GM18498 (cell line): Measurements from ENCODE around the gene SIVA1.
A peak's percentile ranks its signal among the peaks of the same experiment; 100 is the strongest.

ENCODE experiments used
- ATAC-seq: cut with Tn5 transposase; IDR thresholded peaks from one replicate; pipeline ENCODE4 v1.9.1; 2021; ENCODE audit warnings: mild to moderate bottlenecking, moderate library complexity; ENCODE audit not compliant: unreplicated experiment

SIVA1 gene, protein sequence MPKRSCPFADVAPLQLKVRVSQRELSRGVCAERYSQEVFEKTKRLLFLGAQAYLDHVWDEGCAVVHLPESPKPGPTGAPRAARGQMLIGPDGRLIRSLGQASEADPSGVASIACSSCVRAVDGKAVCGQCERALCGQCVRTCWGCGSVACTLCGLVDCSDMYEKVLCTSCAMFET

DNA sequence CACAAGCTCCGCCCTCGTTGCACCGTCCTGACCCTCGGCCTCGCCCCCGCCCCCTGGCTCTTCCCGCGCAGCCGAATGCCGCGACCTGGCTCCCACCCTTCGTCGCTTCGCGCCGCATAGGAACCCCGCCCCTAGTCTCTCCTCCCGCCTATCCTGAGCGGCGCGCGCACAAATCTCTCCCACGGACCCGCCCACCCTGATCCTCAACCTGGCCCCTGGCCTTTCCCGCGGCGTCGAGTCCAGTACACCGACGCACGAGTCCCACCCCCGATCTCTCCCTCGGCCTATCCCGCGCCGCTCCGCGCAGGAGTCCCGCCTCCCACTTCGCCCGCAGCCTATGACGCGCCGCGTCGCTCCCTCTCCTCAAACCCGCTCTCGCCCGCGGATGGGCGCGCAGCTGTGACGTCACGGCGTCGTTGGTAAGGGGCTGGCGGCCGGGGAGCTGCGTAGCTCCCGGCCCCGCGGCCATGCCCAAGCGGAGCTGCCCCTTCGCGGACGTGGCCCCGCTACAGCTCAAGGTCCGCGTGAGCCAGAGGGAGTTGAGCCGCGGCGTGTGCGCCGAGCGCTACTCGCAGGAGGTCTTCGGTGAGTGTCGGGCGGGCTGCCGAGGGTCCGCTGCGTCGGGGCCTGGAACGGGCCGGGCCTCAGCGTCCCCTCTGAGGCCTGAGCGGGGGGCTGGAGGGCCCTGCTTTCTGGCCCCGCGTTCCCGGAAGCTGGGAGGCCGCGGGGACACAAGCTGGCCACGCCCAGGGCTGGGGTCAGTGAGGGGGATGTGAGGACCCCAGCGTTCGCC, at the start of gene SIVA1:
Gene SIVA1 (plus strand): TSS at position 413 of the 793 bp plus-strand sequence. CDS start 55 bp downstream, at position 468.
- ATAC-seq = peak; percentile 87

DNA sequence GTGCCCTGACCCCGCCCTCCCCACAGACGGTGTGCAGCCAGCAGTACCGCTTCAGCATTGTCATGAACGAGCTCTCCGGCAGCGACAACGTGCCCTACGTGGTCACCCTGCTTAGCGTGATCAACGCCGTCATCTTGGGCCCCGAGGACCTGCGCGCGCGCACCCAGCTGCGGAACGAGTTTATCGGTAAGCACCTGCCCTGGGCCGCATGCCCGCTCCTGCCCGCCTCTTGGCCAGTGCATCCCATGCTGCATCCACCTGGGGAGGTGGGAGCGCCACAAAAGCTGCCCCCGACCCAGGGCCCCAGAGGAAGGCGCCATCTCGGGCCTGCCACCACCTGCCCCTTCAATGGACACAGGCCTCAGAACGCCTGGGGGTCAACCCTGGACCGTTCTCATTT, 49.7 kb upstream of the SIVA1 start:
- no peak for ATAC-seq

DNA sequence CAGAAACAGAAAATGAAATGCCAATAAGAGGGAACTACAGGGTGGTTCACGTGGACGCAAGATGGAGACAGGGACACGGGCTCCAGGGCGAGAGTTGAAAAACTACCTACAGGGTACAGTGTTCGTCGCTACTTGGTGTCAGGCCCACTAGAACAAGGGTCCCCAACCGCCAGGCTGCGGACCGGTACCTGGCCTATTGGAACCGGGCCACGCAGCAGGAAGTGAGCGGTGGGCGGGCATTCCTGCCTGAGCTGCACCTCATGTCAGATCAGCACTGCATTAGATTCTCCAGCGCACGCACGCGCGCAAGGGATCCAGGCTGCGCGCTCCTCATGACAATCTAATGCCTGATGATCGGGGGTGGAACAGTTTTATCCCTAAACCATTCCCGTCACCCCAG, 48.7 kb upstream of the SIVA1 start:
- ATAC-seq = no peak

DNA sequence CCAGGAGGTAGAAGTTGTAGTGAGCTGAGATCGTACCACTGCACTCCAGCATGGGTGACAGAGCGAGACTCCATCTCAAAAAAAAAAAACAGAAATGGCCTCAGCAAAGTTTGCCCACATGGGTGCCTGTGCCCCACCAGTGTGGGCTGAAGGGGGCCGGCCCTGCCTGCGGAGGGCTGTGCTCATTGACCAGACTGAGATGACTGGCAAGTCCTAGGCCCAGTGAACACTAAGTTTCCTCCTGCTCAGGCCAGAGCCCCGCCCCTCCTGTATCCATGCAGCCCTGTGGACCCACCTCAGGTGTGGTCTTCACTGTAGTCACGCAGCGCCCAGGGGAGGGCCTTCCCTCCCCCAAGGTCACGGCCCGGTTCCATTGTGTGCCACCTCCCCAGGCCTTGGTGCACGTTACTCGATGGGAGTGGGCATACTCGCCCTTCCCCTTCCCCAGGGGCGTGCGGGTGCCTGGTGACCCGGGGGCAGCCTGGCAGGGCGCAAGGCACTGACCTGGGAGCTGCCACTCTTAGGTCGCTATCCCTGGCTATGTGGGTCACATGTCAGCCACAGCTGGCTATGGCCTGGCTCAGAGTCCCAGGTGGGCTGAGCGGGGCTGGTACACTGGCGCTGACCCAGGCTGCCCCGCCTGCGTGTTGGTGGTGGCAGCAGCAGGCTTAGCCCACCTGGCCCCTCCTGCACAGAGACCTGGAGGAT, 47.5 kb upstream of the SIVA1 start:
- no peak for ATAC-seq

DNA sequence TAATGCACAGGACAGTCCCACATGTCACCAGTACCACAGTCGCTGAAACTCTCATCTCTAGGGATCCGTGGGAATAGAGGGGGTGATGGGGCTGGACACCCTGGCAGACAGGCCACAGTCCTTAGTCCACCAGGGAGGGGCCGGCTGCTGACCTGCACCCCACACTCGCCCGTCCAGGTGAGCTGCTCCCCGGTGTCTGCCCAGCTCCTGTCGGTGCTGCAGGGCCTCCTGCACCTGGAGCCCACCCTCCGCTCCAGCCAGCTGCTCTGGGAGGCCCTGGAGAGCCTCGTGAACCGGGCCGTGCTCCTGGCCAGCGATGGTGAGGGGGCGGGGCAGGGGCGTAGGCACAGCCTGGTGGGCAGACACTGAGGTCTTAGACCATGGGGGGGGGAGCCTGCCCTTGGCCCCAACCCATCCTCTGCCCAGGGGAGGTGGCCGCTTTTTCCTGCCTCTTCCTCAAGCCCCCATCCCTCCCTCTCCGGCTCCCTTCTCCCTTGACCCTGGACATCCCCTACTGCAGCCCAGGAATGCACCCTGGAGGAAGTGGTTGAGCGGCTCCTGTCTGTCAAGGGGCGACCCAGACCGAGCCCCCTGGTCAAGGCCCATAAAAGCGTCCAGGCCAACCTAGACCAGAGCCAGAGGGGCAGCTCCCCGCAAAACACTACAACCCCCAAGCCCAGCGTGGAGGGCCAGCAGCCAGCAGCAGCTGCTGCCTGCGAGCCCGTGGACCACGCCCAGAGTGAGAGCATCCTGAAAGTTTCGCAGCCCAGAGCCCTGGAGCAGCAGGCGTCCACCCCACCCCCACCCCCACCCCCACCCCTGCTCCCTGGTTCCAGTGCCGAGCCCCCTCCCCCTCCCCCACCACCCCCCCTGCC, 46.0 kb upstream of the SIVA1 start:
- no peak for ATAC-seq

DNA sequence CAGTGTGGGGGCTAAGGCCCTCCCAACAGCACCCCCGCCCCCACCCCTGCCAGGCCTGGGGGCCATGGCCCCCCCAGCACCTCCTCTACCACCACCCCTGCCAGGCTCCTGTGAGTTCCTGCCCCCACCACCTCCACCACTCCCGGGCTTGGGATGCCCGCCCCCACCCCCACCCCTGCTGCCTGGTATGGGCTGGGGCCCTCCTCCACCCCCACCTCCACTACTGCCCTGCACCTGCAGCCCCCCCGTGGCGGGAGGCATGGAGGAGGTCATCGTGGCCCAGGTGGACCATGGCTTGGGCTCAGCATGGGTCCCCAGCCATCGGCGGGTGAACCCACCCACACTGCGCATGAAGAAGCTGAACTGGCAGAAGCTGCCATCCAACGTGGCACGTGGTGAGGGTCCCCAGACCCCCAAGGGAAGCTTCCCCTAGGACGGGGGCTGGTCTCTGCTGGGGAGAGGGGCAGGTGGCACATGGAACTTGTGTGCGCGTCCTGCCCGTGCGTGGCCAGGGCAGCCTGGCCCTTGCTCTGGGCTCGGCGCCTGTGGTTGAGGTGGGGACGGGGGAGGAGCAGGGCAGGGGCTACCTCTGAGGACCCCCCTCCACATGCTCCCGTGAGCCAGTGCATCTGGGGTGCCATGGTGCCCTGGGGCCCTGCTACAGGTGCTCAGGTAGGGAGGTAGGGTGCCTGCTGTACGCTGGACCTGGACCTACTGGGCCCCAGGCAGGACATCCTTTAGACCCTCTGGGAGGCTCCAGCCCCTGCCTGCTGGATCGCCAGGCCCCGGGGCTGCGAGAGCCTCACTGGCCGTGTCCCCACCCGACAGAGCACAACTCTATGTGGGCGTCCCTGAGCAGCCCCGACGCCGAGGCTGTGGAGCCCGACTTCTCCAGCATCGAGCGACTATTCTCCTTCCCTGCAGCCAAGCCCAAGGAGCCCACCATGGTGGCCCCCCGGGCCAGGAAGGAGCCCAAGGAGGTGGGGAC, 45.0 kb upstream of the SIVA1 start:
- ATAC-seq = no peak

DNA sequence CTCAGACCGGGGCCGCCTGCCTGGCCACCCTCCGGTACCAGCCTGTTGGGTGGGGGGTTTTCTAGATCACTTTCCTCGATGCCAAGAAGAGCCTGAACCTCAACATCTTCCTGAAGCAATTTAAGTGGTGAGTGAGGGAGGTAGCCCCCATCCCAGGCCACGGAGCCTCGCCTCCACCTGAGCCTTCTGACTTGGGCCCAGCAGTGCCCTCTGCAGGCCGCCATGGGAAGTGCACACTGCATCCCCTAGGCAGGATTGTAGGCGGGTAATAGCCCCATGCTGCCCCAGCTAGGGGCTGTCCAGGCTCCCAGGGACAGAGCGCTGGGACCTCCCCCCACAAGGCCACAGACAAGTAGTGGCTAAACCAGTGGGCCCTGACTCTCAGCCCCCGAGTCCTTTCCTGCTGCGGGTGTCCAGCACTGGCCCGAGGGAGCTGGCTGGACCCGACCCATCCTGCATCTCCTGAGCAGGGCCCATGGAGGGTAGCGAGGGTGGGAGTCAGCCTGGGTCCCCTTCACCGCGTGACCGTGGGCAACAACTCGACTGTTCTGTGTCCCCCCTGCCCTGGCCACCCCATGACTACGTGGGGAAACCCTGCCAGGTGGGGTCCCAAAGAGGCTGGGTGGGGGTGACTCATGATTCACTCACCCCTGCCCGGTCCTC, 44.2 kb upstream of the SIVA1 start:
- ATAC-seq = peak; percentile 58

DNA sequence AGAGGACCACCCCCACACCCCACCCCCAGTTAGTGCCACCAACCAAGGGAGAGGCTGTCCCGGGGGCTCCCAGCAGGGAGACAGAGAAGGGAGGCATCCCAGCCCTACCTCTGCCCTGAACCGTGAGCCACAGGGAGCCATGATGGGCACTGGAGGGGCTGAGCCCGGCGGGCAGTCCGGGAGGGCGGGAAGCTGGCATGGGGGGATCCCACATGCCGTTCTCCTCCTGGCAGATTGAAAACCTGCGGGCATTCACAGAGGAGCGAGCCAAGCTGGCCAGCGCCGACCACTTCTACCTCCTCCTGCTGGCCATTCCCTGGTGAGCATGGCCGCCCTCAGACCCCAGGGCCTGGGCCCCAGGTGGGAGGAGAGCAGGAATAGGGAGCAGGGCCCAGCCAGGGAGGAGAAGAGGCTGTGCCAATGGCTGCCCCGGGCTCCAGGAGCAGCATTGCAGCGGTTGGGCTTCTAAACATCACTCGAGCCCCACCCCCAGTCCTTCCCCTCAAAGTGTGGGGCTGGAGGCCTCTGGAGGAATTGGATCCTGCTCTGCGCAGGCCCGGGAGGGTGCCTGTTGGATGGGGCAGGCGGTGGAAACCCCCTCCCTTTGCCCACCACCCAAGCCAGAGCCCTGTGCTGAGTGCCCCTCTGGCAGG, 43.4 kb upstream of the SIVA1 start:
- no peak for ATAC-seq

DNA sequence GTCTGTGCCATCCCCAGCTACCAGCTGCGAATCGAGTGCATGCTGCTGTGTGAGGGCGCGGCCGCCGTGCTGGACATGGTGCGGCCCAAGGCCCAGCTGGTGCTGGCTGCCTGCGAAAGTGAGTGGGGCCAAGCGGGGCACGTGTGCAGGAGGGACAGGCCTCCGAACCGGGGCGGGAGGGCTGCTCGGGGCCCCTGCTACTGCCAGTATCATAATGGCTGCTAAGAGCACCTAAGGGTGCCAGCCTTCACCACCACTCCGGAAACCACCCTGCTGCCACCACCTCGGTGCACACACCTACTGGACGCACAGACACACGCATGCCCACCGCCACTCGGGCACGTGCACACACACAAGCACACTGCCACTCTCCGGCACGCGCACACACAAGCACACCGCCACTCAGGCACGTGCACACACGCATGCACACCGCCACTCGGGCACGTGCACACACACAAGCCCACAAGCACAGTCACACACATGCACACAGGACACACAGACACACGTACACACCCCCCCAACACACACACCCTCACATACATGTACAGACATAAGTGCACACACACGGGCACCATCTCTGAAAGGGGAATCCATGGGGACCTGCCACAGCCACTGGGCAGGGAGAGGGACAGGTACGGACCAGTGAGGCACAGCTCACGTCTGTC, 42.7 kb upstream of the SIVA1 start:
- ATAC-seq = no peak

DNA sequence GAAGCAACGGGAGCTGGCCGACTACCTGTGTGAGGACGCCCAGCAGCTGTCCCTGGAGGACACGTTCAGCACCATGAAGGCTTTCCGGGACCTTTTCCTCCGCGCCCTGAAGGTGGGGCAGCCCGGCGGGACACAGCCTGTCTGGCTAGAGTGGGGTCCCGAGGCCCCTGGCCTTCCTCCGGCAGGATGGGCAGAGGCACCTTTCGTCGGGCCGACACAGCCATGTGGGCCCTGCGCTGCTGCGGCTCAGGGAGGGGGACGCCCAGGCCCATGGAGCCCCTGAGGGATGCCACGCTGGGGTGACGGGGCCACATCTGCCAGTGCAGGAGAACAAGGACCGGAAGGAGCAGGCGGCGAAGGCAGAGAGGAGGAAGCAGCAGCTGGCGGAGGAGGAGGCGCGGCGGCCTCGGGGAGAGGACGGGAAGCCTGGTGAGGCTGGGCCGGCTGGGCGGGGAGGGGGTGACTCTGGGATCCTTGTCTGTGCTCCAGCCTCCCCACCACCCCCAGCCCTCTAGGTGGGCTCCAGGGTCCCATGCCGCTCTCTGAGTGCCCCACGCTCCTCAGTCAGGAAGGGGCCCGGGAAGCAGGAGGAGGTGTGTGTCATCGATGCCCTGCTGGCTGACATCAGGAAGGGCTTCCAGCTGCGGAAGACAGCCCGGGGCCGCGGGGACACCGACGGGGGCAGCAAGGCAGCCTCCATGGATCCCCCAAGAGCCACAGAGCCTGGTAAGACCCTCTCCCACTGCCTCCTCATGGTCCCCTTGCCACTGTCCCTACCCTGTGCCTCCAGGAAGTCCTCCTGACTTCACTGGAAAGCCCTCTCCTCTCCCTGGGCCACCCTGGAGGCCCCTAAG, 39.8 kb upstream of the SIVA1 start:
- ATAC-seq = no peak

DNA sequence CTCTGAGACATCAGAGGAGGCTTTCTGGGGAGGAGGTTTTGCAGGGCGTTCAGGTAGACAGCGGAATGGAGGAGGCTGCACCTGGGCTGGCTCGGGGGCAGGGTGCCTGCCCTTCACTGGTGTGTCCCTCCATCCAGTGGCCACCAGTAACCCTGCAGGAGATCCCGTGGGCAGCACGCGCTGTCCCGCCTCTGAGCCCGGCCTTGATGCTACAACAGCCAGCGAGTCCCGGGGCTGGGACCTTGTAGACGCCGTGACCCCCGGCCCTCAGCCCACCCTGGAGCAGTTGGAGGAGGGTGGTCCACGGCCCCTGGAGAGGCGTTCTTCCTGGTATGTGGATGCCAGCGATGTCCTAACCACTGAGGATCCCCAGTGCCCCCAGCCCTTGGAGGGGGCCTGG, 38.9 kb upstream of the SIVA1 start:
- ATAC-seq = no peak

DNA sequence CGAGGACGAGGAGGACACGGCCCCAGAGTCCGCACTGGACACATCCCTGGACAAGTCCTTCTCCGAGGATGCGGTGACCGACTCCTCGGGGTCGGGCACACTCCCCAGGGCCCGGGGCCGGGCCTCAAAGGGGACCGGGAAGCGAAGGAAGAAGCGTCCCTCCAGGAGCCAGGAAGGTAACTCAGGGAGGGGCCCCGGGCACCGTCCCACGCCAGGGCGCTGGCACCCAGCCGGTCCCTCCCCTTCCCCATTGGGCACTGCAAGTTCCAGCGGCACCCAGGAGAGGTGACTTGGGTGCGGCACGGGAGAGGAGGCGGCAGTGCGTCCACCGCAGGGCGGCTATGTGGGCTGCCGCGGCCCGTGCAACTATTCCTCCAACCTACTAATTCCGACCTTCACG, 38.3 kb upstream of the SIVA1 start:
- ATAC-seq = no peak

DNA sequence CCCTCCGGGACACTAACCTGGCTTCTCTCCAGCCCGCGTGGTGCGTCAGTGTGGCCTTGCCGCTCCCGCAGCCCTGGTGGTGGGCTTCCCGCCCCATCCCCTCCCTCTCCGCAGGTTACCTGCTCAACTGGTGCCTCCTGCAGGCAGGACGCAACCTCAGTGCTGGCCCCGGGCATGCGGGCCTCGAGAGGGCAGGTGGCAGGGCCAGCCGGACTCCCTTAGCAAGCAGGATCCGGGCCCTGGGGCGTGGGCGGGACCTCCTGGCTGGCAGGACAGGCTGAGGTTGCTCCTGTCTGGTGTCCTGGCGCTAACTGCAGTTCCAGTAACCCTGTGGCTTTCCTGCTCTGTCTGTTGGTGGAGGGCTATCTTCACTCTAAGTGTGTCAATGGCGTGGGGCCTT, 37.5 kb upstream of the SIVA1 start:
- no peak for ATAC-seq

DNA sequence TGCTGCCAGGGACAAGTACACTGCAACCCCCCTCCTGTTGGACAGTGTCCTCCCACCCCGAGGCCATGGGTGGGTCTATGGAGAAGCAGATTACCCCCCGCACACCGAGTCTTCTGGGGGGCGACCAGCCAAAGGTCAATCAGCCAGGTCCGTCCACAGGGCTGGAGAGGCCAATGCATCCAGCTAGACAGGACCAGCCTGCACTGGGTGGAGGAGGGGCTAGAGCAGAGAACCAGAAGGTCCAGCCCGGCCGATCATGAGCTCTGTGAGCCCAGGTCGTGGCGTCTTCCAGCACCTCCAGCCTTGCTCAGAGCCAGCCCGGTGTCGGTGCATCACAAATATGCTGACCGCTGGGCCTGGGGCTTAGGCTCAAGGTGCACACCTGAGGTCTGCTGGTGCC, 37.1 kb upstream of the SIVA1 start:
- no peak for ATAC-seq

DNA sequence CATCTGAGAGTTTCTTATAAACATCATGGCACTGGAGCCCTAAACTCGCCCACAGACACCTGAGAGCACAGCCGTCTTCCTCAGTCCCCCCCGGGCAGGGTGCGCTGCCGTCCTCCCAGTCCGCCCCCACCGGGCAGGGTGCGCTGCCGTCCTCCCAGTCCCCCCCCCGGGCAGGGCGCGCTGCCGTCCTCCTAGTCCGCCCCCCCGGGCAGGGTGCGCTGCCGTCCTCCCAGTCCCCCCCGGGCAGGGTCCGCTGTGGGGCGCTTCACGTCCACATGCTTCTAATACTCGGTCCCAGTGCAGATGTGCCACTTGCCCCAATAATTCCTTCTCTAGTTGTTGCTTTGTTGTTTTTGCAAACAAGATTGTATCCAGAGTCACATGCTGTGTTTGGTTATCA, 35.8 kb upstream of the SIVA1 start:
- no peak for ATAC-seq

DNA sequence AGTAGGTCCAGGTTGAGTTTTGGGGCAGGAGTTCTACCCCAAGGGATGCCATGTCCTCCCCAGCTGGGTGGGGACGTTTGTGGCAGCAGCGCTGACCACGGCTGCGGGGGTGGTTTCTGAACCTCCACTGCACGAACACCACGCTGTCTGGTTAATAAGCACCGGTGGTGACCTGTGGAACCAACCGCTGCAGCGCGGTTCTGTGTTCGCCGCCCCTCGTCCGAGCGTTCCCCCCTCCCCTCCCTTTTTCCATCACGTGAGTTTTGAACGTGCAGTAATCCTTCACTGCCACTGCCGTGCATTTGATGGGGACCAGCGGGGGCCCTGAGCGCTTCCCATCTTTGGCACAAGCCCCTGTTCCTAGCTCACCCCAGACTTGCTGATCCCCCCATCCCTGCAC, 35.3 kb upstream of the SIVA1 start:
- no peak for ATAC-seq

DNA sequence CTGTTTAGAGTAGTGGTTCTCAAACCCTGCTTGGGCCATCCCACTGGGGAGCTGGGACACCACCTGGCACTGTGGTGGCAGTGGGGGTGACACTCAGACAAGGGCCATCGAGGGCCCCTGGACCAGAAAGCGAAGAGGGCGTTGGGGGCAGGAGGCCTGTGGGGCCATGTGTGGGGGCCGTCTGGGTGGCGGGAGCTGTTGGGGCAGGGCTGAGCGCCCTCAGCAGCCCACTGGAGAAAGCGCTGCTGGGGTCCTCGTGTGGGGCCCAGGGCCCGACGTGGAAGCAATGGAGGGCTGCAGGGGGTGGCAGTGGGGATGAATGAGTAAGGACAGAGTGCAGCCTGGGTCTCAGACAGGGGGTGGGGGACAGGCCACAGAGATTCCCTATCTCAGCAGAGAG, 34.8 kb upstream of the SIVA1 start:
- ATAC-seq = no peak
